Measurements from ENCODE around the gene FPR3.

Gene FPR3

DNA sequence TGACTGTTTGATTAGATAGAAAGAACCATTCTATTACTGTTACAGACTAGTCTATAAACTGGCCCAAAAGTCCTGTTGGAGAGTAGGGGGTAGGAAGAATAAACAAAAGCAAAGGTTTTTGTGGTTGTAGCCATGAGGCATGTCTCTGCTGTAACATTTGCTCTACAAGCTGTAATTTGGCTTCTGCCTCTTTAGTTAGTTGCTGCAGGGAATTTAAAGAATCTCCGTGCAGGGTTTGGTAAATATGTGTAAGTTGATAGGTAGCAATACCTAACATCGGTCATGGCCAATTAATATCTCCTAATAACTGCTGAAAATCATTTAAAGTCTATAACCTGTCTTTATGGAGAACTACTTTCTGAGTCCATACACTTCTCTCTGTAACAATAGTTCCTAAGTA is 13.0 kb downstream of the FPR3 start:
- no peak for DNase-seq

GRCh38 chr19:51808333-51808986 is 13.5 kb downstream of the FPR3 start:
- no peak for DNase-seq

- DNase-seq: no peak
Observed at GRCh38 chr19:51809787-51810186, 14.8 kb downstream of the FPR3 start.

DNA sequence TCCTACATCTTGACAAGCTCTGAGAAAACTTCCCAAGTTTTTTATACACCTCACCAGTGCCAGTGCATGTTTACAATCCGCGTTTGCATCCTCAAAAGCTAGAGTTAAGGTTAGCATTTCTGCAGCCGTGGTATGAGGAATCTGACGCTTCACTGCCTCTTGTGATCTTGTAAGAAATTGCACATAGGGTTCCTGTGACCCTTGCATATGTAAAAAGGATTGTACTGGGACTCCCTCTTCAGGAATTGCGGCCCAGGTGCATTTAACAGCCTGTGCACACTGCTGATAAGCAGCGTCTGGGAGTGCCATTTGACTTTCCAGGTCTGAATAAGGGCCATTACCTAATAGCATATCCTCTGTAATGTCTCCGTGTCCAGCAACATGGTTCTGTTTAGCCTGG is 15.3 kb downstream of the FPR3 start:
- no peak for DNase-seq

- peak in 1 of 2 donors; percentile 77 for DNase-seq
Observed at GRCh38 chr19:51811344-51811743, 16.4 kb downstream of the FPR3 start.

- DNase-seq: peak in 1 of 2 donors; percentile 26
Observed at GRCh38 chr19:51815043-51815442, 20.1 kb downstream of the FPR3 start.

- DNase-seq: no peak
Observed at GRCh38 chr19:51816711-51817110, 21.8 kb downstream of the FPR3 start.

- DNase-seq: no peak
Observed at GRCh38 chr19:51820011-51820410, 25.1 kb downstream of the FPR3 start.

DNA sequence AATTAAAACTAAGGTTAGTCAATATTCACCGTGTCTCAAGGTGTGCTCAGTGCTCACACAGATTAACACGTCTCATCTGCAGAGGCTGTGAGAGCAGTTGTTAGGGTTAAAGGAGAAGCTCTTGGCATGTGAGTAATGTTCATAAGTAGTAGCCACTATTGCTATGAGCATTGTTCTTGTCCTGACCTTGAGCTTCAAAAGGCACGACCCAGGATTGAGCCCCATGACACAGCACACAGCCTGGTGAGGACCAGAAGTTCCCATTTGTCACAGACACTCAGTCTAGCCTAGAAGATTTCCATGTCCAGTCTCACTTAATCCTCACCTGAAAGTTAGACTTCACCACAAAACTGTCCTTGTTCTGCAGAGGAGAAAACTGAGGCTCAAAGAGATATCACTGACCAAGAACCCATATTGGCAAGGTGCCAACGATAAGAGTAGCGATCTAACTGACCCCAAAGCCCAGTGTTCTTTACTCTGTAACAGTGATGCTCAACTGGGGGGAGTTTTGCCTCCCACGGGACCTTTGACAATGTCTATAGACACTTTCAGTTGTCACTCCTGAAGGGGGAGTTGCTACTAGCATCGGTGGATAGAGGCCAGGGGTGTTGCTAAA is 26.0 kb downstream of the FPR3 start:
- DNase-seq: no peak

DNA sequence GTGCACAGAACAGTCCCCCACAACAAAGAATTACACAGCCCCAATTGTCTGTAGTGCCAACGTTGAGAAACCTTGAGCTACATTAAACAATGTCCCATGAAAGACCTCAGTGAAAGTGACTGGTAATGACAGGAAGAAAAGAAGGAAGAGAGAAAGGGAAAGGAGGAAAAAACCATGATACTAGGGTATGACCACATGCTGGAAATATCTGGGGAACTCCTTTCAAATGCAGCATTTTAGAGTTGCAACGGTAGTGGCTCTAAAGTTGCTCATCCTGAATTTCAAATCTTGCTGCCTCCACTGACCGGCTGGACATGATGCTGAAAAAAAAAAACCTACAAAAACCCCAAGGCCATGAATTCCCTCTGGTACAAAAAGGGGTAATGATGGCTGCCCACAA is 26.5 kb downstream of the FPR3 start:
- no peak for DNase-seq

DNA sequence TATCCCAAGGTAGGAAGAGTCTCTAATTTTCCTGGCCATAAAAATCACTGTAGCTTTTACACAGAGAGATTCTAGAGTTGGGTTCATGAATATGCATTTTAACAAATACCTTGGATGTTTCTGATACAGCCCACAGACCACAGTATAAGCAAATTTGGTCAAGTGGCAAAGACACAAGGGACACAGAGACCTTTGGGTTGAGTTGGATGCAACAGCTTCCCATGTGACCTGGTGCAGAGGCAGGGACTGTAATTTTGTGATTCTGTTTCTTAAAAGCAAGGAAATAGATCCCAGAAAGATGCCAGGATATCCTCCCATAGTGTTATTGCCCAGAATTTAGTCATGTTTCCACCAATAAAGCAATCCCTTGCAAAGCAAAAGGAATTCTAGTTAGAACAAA is 27.0 kb downstream of the FPR3 start:
- DNase-seq: no peak

DNA sequence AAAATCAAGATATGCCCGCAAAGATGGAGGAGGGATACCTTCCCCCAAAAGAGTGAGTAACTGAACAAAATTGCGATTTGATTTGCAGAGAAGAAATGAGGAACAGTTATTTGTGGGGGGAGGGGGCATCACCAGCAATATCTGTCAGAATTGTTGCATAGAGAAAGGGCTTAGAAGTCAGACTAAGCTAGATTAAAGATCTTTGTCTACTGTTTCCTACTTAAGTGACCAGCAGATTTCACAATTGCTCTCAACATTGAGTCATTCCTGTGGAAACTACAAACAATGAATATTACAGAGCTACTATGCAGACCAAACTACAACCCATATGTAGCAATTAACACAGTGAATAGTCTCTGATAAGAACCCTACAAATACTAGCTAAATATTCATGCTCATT is 27.4 kb downstream of the FPR3 start:
- peak in 1 of 2 donors; percentile 51 for DNase-seq

DNA sequence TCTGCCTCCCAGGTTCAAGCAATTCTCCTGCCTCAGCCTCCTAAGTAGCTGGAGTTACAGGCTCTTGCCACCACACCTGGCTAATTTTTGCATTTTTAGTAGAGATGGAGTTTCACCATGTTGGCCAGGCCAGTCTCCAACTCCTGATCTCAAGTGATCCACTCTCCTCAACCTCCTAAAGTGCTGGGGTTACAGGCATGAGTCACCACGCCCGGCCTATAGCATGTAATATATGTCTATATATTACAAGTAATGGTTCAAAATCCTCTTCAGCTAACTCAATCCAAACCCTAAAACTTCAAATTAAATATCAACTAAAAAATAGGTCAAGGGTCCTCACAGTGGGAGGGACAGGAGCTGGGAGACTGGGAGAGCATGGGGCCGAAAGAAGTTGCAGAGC is 28.0 kb downstream of the FPR3 start:
- DNase-seq: no peak

- DNase-seq: peak in 1 of 2 donors; percentile 66
Observed at GRCh38 chr19:51824281-51825005, 29.5 kb downstream of the FPR3 start.

DNA sequence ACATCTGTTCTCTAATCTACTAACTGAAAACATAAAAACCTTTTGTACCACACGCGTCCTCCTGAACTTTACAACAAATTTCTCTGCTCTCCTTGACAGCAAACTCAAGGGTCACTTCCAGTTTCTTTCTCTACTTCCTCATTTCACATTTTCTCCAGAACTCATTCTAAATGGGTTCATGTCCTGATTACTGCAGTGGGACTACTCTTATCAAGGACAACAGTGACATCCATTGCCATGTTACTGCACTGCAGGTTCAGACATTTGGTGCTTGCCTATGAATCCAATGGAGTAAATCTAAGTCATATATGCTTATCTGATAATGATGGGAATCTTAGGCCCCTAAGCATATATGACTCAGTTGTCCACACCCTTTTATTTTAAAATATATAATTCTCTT is 35.3 kb downstream of the FPR3 start:
- DNase-seq: peak in 1 of 2 donors; percentile 51

DNA sequence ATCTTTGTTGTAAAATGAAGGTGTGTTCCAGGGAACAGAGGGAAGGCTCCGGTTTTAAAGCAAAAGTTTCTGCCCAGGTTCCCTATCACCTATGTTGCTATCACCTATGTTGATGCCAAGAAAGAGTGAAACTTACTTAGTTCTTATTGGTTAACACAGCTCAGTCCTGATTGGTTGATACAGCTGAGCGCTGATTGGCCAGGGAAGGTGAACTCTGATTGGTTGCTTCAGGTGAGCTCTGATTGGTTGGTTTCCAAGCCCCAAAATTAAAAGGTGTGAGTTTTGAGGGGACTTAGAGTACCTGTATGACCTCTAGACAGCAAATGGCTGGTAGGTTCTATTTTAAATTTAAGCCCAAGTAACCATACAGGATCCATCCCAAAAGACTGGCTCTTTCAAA is 42.2 kb downstream of the FPR3 start:
- DNase-seq: no peak

GRCh38 chr19:51861870-51862622 is 67.1 kb downstream of the FPR3 start:
- no peak for DNase-seq

GRCh38 chr19:51873097-51873496 is 78.1 kb downstream of the FPR3 start:
- no peak for DNase-seq
